ENCODE results near the gene SURF2. TPM values are rescaled to one million over a fixed set of nuclear protein-coding genes. Genes with fewer than 3 reads are reported as not detected.
"Not testable (repeated sequence)": the region's sequence is repeated elsewhere in the genome, so short reads cannot be mapped to it uniquely, and the experiment has no call there.

Gene SURF2
- total RNA-seq, 2 donors from 2014 or later: 15.2 to 21.6 TPM

DNA sequence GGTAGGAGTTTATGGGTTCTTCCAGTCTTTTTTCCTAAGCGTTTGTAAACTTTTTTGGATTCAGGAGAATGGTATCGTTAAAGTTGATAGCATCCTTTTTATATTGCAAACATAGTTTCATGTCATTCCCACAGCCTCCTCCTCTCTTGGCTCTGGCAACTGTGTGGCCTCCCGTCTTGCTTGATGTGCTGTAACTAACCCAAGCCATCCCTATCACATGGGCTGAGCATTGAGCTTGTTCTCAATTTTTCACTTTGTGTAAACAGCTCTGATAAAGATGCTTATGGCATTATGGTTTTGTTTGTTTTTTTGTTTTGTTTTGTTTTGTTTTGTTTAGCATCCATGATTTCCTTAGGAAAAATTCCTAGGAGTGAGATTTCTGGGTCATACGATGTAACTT is 24.4 kb downstream of the SURF2 start:
- ATAC-seq (no peak), DNase-seq (ENCODE audit: low spot score) (no peak)
- no peak overlapping the region for H3K4me3 Mint-ChIP-seq
- no peaks in the 10 kb centered on the region for H3K4me1 Mint-ChIP-seq (ENCODE audit: low read depth in 2 of 2)
- H3K27me3 Mint-ChIP-seq: no peaks in the 10 kb centered on the region
- H3K27ac Mint-ChIP-seq: no peak overlapping the region
- H3K36me3 Mint-ChIP-seq: no peaks in the 10 kb centered on the region
- no peaks in the 10 kb centered on the region for H3K9me3 Mint-ChIP-seq

- Mint-ChIP-seq H3K4me3 (no peak overlapping the region), H3K27ac (no peak overlapping the region), H3K36me3 (no peaks in the 10 kb centered on the region), H3K9me3 (no peaks in the 10 kb centered on the region), H3K27me3 (no peaks in the 10 kb centered on the region), H3K4me1 (ENCODE audit: low read depth in 2 of 2) (no peaks in the 10 kb centered on the region)
- DNase-seq (ENCODE audit: low spot score): no peak
- ATAC-seq: peak in 1 of 2 donors; percentile 35
Measured at GRCh38 chr9:133382507-133383141, 26.3 kb downstream of the SURF2 start.

- no peak overlapping the region for H3K4me3 Mint-ChIP-seq
- H3K36me3 Mint-ChIP-seq: no peaks in the 10 kb centered on the region
- H3K4me1 Mint-ChIP-seq (ENCODE audit: low read depth in 2 of 2): no peaks in the 10 kb centered on the region
- ATAC-seq (no peak), DNase-seq (ENCODE audit: low spot score) (no peak)
- H3K27ac Mint-ChIP-seq: no peak overlapping the region
- no peaks in the 10 kb centered on the region for H3K9me3 Mint-ChIP-seq
- H3K27me3 Mint-ChIP-seq: no peaks in the 10 kb centered on the region
Measured at GRCh38 chr9:133383438-133383837, 27.1 kb downstream of the SURF2 start.

DNA sequence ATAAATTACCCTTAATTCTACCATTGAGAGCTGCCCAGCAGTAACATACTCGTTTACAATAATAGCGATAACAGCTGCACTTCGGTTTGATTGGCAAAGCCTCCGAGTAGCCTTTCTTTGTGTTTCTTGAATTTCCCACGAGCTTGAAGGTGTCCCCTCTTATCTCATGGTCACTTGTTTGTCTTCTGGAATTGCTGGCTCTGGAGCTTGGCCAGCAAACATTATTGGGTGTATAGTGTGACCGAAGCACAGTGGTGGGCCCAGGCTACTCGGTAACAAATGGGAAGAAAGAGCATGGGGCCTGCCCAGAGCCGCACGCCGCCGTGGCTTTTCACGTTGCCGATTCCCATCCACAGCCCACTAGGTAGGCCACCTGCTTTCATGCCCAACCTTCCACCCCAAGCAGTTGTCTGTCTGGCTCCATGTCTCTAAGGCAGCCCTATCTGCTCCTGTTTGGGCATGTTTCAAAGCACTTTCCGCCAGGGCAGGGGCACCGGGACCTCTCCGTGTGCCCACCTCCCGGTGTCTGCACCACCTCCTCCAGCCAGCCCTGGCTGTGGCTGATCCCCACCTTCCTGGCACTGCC is 28.5 kb downstream of the SURF2 start:
- Mint-ChIP-seq H3K4me1 (ENCODE audit: low read depth in 2 of 2) (no peaks in the 10 kb centered on the region), H3K27ac (no peak overlapping the region), H3K27me3 (no peaks in the 10 kb centered on the region), H3K36me3 (no peaks in the 10 kb centered on the region), H3K4me3 (no peak overlapping the region), H3K9me3 (no peaks in the 10 kb centered on the region)
- no peak for ATAC-seq
- no peak for DNase-seq (ENCODE audit: low spot score)

- Mint-ChIP-seq H3K27ac (no peak overlapping the region), H3K9me3 (no peaks in the 10 kb centered on the region), H3K4me3 (no peak overlapping the region), H3K4me1 (ENCODE audit: low read depth in 2 of 2) (no peaks in the 10 kb centered on the region), H3K27me3 (no peaks in the 10 kb centered on the region), H3K36me3 (no peaks in the 10 kb centered on the region)
- ATAC-seq (no peak), DNase-seq (ENCODE audit: low spot score) (no peak)
Measured at GRCh38 chr9:133385452-133385851, 29.1 kb downstream of the SURF2 start.

DNA sequence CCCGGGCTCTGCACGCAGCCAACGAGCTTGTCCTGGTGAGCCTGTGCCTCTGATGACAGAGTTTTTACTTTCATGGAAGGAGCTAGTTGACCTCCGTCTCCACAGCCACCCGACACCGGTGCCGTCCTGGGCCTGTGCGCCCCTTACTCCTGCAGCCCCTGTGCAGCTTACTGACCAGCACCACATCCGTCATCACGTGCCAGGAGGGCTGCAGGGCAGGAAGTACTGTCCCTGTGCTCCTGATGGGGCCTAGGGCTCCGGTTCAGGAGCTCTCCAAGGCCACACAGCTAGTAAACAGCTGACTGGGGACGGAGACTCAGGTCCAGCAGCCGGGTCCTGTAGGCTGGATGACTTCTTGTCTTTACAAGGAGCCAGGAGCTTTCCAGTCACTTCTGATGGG is 30.0 kb downstream of the SURF2 start:
- H3K27me3 Mint-ChIP-seq: no peaks in the 10 kb centered on the region
- no peaks in the 10 kb centered on the region for H3K9me3 Mint-ChIP-seq
- DNase-seq (ENCODE audit: low spot score) (no peak), ATAC-seq (no peak)
- H3K4me1 Mint-ChIP-seq (ENCODE audit: low read depth in 2 of 2): no peaks in the 10 kb centered on the region
- no peak overlapping the region for H3K27ac Mint-ChIP-seq
- H3K36me3 Mint-ChIP-seq: no peaks in the 10 kb centered on the region
- H3K4me3 Mint-ChIP-seq: no peak overlapping the region

- Mint-ChIP-seq H3K36me3 (no peaks in the 10 kb centered on the region), H3K4me1 (ENCODE audit: low read depth in 2 of 2) (no peaks in the 10 kb centered on the region), H3K27ac (no peak overlapping the region), H3K27me3 (no peaks in the 10 kb centered on the region), H3K4me3 (no peak overlapping the region), H3K9me3 (no peaks in the 10 kb centered on the region)
- DNase-seq (ENCODE audit: low spot score) (no peak), ATAC-seq (no peak)
Measured at GRCh38 chr9:133387680-133388079, 31.3 kb downstream of the SURF2 start.

- no peak overlapping the region for H3K27ac Mint-ChIP-seq
- H3K9me3 Mint-ChIP-seq: no peaks in the 10 kb centered on the region
- no peak overlapping the region for H3K4me3 Mint-ChIP-seq
- H3K36me3 Mint-ChIP-seq: no peaks in the 10 kb centered on the region
- ATAC-seq: no peak
- peaks cover 0 to 3% of the 10 kb centered on the region in 2 donors for H3K27me3 Mint-ChIP-seq
- H3K4me1 Mint-ChIP-seq (ENCODE audit: low read depth in 2 of 2): no peaks in the 10 kb centered on the region
- DNase-seq (ENCODE audit: low spot score): no peak
Measured at GRCh38 chr9:133389025-133389557, 32.7 kb downstream of the SURF2 start.

- H3K27ac Mint-ChIP-seq: no peak overlapping the region
- no peaks in the 10 kb centered on the region for H3K36me3 Mint-ChIP-seq
- H3K4me3 Mint-ChIP-seq: no peak overlapping the region
- DNase-seq (ENCODE audit: low spot score): no peak
- peaks cover 0 to 3% of the 10 kb centered on the region in 2 donors for H3K27me3 Mint-ChIP-seq
- no peak for ATAC-seq
- H3K4me1 Mint-ChIP-seq (ENCODE audit: low read depth in 2 of 2): no peaks in the 10 kb centered on the region
- H3K9me3 Mint-ChIP-seq: no peaks in the 10 kb centered on the region
Measured at GRCh38 chr9:133389562-133389961, 33.2 kb downstream of the SURF2 start.

- no peaks in the 10 kb centered on the region for H3K4me1 Mint-ChIP-seq (ENCODE audit: low read depth in 2 of 2)
- H3K36me3 Mint-ChIP-seq: no peaks in the 10 kb centered on the region
- no peak overlapping the region for H3K27ac Mint-ChIP-seq
- DNase-seq (ENCODE audit: low spot score): no peak
- H3K4me3 Mint-ChIP-seq: no peak overlapping the region
- peaks cover 0 to 7% of the 10 kb centered on the region in 2 donors for H3K27me3 Mint-ChIP-seq
- no peak for ATAC-seq
- no peaks in the 10 kb centered on the region for H3K9me3 Mint-ChIP-seq
Measured at GRCh38 chr9:133390713-133391112, 34.4 kb downstream of the SURF2 start.

GRCh38 chr9:133391449-133391848 is 35.1 kb downstream of the SURF2 start:
- DNase-seq (ENCODE audit: low spot score); H3K4me1 Mint-ChIP-seq (ENCODE audit: low read depth in 2 of 2); H3K4me3 Mint-ChIP-seq; H3K36me3 Mint-ChIP-seq; H3K9me3 Mint-ChIP-seq; ATAC-seq; H3K27ac Mint-ChIP-seq; H3K27me3 Mint-ChIP-seq: not testable (repeated sequence)

GRCh38 chr9:133392308-133392707 is 36.0 kb downstream of the SURF2 start:
- not testable (repeated sequence) for H3K36me3 Mint-ChIP-seq; H3K27ac Mint-ChIP-seq; H3K27me3 Mint-ChIP-seq; DNase-seq (ENCODE audit: low spot score); H3K4me3 Mint-ChIP-seq; H3K9me3 Mint-ChIP-seq; ATAC-seq; H3K4me1 Mint-ChIP-seq (ENCODE audit: low read depth in 2 of 2)

- Mint-ChIP-seq H3K27me3 (peaks cover 0 to 7% of the 10 kb centered on the region in 2 donors), H3K36me3 (no peaks in the 10 kb centered on the region), H3K4me3 (no peak overlapping the region), H3K9me3 (no peaks in the 10 kb centered on the region), H3K4me1 (ENCODE audit: low read depth in 2 of 2) (no peaks in the 10 kb centered on the region), H3K27ac (no peak overlapping the region)
- DNase-seq (ENCODE audit: low spot score) (no peak), ATAC-seq (no peak)
Measured at GRCh38 chr9:133393399-133393798, 37.0 kb downstream of the SURF2 start.

GRCh38 chr9:133394687-133395271 is 38.4 kb downstream of the SURF2 start:
- ATAC-seq: no peak
- no peaks in the 10 kb centered on the region for H3K36me3 Mint-ChIP-seq
- H3K4me3 Mint-ChIP-seq: no peak overlapping the region

More at GRCh38 chr9:133394687-133395271, 38.4 kb downstream of the SURF2 start:
- H3K4me1 Mint-ChIP-seq (ENCODE audit: low read depth in 2 of 2): no peaks in the 10 kb centered on the region
- peaks cover 0 to 7% of the 10 kb centered on the region in 2 donors for H3K27me3 Mint-ChIP-seq
- H3K27ac Mint-ChIP-seq: no peak overlapping the region
- no peak for DNase-seq (ENCODE audit: low spot score)
- no peaks in the 10 kb centered on the region for H3K9me3 Mint-ChIP-seq
